Omental fat pad (tissue), 4 donors: Measurements from ENCODE around the gene OR5K2. TPM values are rescaled to one million over a fixed set of nuclear protein-coding genes. Genes with fewer than 3 reads are reported as not detected.

Experiments used
- ATAC-seq: fragments of 150-250 bp; one replicate; pipeline ENCODE4 v1.9.1; 2016; ENCODE audit warnings: mild to moderate bottlenecking, moderate library complexity; ENCODE audit not compliant: low FRiP score
- DNase-seq: peaks from one replicate; pipeline ENCODE4 v3.0.0-alpha.2; 2019; ENCODE audit warnings: low spot score
- CTCF ChIP-seq, 3 donors: fragments of 450-650 bp; IDR thresholded peaks; one replicate each; pipeline ENCODE4 v1.5.1; 2016 to 2017; ENCODE audit warnings: antibody characterized with exemption in 3 of 3, mild to moderate bottlenecking in 3 of 3, moderate library complexity in 2 of 3
- total RNA-seq, 4 donors: library from RNA; depleted of rRNA; stranded (reverse); fragments of >200 nt; gene quantifications; one replicate each; pipeline ENCODE4 v1.1.0, GENCODE V29; 2016

OR5K2 gene
- total RNA-seq, 4 donors from 2014 or later, result not detected

- ATAC-seq (no peak), DNase-seq (no peak)
- TF ChIP-seq CTCF (IDR thresholded peaks at IDR 0.05), result no peak
Measured at GRCh38 chr3:98504539-98504938, 7.1 kb downstream of the OR5K2 start.

GRCh38 chr3:98508582-98508981 lies 11.1 kb downstream of the OR5K2 start:
- TF ChIP-seq CTCF (IDR thresholded peaks at IDR 0.05), result no peak
- ATAC-seq, result no peak
- no peak for DNase-seq

DNA sequence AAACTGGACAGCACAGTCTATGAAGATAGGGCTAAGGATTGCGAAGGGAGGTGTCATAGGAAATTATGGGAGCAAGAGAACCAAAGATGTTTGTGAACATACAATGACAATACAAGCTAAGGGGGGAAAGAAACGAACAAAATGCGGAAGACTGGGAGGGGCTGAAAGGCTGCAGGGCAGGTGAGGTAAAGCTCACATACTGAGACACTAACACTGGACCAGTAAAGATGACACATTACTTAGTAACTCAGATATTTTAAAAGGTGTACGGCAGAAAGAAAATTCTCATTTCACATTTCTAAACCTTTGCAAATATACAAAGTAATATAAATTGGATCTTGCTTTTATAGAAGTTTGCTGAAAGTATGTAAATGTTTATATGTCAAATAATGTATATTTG lies 15.1 kb downstream of the OR5K2 start:
- no peak for TF ChIP-seq CTCF (IDR thresholded peaks at IDR 0.05)
- ATAC-seq, result no peak
- no peak for DNase-seq

- DNase-seq, result no peak
- ATAC-seq, result peak; percentile 76
- TF ChIP-seq CTCF (IDR thresholded peaks at IDR 0.05), result no peak
Measured at GRCh38 chr3:98513091-98513511, 15.6 kb downstream of the OR5K2 start.

- no peak for ATAC-seq
- no peak for TF ChIP-seq CTCF (IDR thresholded peaks at IDR 0.05)
- no peak for DNase-seq
Measured at GRCh38 chr3:98513736-98514135, 16.3 kb downstream of the OR5K2 start.

DNA sequence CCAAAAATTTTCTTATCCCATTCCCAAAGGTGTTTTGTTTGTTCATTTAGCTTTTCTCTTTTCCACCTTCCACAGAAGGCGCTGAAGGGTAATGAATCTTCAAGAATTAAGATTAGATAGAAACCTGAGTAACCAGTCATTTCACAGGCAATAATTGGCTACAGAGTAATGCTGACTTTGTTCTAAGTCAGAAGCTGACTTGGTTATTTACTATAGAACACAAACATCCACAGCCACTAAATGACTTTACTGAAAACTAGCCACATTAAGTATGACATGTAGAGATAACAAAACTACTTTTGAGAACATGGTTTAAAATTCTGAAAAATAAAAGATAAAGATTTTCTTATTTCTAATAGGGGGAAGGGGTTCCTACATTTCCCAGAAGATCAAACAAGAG lies 17.5 kb downstream of the OR5K2 start:
- DNase-seq (no peak), ATAC-seq (no peak)
- TF ChIP-seq CTCF (IDR thresholded peaks at IDR 0.05), result no peak

- no peak for TF ChIP-seq CTCF (IDR thresholded peaks at IDR 0.05)
- ATAC-seq, result no peak
- no peak for DNase-seq
Measured at GRCh38 chr3:98518816-98519215, 21.3 kb downstream of the OR5K2 start.
